NCI-H69 (cell line): Measurements from ENCODE around the gene KSR2.
A peak's percentile ranks its signal among the peaks of the same experiment; 100 is the strongest.

ENCODE experiments used
- DNase-seq: peaks from one replicate; lab custom pipeline; 2025; lab: John Stamatoyannopoulos, UW

KSR2 gene

DNA sequence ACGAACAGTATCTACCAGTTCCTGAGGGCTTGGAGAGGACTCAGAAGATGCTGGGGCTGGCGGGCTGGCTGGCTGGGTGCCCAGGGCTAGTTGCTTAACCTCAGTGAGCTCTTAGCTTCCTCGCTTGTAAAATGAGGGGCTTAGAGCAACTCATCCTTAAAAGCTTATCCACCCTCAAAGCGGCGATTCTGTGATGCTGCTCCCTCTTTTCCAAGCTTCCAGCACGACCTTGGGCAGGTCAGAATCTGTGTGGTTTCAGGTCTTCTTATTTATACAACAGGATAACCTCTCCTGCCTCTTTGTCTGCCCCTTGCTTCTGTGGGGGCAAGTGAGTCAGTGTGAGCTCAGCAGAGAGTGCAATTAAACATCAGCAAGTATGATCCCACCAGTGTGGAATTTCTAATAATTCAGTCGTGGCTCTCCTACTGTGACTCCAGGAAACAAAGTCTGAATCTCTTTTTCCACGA, 281.8 kb downstream of the KSR2 start:
- peak; percentile 62 for DNase-seq

DNA sequence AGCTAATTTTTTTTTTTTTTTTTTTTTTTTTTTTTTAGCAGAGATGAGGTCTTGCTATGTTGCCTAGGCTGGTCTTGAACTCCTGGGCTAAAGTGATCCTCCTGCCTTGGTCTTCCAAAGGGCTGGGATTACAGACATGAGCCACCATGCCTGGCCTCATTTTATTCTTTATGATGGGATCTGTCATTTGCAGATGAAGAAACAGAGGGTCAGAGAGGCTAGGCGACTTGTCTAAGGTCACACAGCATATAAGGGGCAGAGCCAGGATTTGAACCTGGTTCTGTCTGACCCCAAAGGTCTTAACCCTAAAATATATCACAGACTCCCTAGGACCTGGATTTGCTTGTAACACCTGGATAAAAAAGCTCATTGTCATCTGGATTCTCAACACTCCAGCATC, 282.6 kb downstream of the KSR2 start:
- DNase-seq = no peak

DNA sequence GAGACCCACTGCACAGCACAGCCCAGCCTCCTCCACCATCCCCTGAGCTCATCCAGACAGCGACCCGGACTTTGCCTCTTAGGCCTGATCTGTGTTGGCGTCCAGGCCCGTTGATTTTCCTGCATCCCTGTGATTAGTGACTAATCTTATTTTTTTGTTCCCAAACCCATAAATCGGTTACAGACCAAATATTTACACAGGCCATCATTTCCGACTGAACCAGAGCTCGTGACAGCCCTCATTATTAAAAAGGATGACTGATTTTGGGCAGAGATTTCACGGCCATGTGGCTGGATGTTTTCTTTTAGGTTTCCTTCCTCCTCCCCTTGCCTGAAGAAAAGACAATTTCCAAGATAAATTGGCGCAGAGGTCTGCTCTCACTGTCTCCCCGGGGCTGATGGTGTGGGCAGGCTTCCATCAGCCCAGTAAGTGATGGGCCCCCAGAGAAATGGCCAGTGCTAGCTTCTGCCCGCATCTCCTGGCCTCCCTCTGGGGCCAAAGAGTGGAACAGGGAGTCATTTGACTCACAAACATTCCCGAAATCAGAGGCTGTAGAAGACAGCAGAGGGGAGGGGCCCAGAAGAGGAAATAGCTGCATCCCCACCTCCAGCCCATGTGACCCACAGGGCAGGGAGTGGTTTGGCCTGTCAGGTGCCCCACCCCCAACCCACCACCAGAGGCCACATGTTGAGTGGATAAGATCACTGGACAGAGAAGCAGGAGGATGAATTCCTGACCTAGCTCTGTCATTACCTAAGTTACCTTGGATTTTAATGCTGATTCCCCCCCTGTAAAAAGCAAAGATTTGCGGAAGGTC, 283.5 kb downstream of the KSR2 start:
- peak; percentile 95 for DNase-seq

DNA sequence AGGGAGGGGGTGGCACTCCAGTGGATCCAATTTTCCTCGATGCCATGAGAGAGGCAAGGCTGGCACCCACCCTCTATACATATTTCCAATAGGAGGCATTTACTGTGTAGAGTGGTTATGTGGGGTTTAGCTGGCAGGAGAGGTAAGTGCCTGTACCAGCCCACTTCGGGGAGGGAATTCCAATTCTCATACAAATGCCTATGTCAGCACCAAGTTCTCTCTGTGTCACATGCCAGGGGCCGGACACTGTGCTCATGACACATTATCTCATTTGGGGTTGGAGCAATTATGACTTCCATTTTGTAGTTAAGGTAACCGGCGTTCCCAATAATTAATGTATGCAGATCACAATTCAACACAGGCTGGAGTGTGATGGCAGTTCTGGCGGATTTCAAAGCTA, 284.3 kb downstream of the KSR2 start:
- DNase-seq = peak; percentile 45

DNA sequence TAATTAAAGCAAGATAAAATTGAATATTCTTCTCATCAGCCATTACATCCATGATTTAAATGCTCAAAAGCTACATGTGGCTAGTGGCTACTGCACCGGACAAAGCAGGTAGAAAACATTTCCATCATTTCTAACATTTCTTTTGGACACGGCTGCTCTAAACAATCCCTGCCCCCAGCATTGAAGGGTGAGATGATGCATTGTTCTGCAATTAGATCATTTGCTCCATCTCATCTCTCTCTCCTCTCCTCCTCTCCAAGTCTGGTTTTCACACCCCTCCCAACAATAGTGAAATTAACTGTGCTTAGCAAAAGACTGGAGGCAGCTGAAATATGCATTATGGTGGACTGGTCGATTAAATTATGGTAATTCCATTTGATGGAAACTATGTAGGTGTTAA, 288.5 kb downstream of the KSR2 start:
- DNase-seq = peak; percentile 6

DNA sequence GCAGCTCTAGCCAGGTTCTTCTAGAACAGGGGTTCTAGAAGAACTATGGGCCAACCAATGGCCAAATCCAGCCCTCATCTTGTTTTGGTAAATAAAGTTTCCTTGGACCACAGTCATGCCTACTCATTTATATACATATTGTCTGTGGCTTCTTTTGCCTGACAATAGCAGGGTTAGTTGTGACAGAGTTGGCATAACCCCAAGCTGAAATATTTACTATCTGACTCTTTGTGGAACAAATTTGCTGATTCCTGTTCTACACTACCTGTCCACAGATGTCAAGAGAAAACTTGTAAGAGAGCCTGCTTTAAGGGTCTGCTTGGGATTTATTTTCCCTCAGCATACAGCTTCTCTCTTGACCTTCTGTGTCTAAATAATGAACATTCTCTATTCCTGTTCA, 289.0 kb downstream of the KSR2 start:
- DNase-seq = no peak

DNA sequence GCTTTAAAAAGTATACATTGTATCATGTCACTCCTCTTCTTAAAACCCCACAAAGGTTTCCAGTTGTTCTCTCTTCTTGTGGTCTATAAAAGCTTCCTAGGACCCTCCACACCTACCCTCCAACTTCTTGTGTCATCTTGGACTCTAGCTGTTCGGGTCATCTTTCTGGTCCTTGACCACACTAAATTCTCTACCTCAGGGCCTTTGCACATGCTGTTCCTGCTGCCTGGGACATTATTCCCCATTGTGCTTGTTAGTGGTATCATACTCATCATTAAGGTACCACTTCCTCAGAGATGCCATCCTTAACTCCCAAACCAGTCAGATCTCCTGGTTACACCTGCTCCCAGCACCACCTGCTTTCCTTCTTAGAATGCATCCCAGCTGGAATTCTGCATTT, 294.0 kb downstream of the KSR2 start:
- DNase-seq = no peak

DNA sequence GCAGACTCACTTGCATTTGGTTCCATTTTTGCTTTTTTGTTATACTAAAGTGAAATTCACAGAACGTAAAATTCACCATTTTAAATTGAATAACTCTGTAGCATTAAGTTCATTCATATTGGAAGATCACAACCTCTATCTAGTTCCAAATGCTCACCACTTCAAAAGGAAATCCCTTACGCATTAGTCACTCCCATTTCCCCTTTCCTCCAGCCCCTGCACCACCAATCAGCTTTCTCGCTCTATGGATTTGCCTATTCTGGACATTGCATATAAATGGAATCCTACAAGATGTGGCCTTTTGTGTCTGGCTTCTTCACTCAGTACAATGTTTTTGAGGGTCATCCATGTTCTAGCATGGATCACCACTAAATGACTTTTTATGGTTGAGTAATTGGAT, 294.5 kb downstream of the KSR2 start:
- DNase-seq = no peak

DNA sequence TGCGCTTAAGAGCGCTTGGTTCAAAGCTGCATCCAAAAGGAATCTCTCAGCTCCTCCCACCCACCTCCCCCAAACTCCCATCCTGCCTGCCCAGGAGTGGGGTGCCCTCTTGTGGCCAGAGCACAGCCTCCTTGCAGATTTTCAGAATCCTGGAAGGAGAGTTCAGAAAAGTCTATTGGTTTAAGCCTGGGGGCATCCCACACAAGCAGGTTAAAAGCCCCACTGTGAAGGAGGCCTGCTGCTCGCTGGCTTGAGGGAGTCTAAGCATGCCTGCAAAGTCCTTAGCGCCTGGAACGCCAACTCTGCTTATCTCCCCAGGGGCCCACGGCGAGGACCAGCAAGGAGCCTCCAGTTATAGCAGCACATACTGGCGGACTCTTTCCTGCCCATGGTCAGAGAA, 297.1 kb downstream of the KSR2 start:
- DNase-seq = peak; percentile 85

DNA sequence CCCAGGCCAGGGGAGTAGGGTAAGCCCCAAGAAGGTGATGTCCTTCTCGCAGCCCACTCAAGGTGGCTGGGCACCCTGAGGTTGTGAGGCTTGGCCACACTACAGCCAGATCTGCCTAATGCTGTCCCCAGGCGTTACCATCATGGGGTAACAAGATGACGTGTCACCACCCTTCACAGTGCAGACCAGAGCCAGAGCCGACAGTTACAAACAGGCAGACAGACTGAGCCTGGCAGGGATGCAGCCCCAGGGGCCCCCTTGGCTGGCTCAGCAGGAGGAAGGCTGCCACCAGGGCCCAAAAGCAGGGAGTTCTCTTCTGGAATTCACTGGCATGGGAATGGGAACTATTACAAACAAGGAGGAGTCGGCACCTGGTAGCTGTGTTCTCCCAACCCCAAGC, 304.6 kb downstream of the KSR2 start:
- DNase-seq = no peak

DNA sequence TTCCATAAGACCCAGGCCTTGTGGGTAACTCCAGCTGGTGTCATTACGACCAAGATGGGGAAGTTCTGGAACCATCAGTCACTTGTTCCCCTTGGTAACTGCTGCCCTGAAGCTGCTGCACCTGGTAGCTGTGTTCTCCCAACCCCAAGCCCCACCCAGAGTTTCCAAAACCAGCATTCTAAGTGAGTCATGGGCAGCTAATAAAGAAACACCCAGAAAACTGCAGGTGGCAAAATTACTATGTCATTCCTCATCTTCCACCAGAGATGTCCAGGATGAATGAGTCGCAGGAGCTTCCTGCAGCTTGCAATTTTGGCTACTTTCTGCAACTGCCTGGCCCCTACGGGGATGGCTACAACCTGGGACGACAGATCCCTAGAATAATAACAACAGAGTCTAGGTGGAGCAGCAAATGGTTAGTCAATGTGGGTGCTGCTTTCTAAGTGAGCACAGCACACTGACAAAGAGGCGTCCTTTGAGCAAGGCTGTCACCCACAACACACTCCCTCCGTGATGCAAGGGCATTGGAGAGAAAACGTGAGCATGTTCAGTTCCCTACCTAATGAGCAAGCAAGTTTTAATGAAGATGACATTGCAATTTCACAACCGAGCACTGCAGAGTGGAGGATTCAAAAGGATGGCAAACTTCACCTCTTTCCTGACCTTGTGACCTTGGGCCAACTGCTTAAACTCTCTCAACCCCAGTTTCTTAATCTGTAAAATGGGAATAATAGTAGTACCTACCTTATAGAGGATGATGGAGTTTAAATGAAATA, 306.0 kb downstream of the KSR2 start:
- DNase-seq = peak; percentile 65

DNA sequence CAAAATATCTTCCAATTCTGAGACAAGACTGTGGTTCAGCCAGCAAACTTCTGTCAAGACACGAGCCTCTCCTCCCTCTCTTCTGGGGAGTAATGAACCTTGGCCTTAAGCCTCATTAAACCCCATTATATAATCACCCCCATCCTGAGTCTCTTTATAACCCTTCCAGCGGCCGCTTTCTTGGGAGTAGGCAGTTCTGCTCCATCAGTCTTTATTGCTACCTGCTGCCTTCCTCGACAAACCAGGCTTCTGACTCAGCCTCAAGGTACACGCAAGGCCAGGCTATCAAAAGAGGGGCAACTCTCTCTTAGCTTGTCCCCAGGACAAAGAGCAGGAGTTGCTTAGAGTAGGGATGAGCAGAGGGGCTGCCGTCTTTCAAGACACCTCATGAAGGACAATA, 306.6 kb downstream of the KSR2 start:
- DNase-seq = peak; percentile 36

DNA sequence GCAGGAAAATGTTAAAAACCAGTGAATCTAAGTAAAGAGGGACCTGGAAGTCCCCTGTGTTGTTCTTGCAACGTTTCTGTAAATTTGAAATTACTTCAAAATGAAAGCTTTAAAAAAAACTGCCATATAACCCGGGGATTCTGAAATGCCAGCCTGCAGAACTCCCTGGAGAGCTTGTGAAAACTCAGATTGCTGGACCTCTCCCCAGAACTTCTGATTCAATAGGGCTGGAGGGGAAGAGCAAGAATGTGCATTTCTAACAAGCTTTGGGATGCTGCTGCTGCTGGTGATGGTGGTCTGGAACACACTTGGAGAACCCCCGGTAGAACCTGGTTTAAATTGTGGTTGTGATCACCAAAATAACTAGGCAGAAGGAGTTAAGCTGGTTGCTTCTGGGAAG, 307.3 kb downstream of the KSR2 start:
- no peak for DNase-seq

DNA sequence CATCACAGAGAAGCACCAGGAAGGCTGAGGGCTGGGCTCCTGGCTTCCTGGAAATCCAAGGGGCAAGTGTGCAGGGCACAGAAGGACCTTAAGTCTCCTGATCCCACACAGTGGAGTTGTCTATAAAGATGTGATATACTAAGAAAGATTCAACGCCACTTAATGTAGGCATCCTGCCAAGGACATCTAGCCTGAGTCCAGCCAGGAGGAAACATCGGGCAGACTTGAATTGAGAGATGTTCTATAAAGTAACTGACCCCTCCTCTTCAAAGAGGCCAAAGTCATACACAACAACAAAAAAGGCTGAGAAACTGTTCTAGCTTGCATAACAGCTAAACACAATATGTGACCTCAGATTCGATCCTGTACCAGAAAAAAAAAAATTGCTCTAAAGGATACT, 307.9 kb downstream of the KSR2 start:
- no peak for DNase-seq

DNA sequence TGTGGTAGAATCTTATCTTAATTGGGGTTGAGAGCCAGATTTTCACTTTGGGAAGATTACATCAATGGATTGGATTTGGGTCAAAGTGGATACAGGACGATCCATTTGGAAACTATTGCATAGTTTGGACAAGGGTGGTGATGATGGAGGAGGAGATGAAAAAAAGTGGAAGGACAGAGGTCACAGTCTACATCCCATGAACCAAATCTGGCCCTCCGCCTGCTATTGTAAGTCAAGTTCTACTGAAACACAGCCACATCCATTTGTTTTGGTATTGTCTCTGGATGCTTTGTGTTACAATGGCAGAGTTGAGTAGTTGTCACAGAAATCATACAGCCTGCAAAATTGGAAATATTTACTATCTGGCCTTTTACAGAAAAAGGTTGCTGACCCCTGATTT, 310.6 kb downstream of the KSR2 start:
- DNase-seq = no peak

DNA sequence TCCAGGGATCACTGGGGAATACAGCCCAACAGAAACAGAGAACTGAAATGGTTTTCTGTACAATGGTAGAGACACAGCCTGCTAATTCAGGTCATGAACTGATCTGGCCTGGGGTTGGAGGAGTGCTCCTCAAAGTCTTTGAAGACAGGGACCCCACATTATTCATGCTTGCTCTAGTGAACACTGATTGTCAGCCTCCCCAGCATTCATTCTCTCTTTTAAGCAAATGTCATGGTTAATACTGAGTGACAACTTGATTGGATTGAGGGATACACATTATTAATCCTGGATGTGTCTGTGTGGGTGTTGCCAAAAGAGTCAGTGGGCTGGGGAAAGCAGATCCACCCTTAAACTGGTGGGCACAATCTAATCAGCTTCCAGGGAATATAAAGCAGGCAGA, 319.0 kb downstream of the KSR2 start:
- DNase-seq = no peak

DNA sequence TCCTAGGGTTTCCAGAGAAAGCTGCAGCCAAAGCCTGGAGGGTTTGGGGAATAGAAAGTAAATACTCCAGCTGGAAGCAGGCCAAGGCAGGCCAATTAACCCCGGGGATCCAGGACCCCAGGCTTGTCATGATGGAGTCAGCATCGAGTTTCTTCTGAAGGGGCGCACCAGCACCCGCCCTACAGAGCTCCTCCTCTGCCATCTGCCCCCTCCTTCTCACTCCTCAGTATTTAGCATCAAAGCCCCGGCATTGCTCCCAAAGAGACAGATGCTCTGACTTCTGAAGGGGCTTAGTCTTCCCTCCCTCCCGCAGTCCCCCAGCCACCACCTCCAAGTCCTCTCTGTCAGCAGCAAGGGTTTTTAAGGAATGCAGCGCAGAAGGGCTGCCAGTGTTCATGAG, 322.3 kb downstream of the KSR2 start:
- peak; percentile 97 for DNase-seq

DNA sequence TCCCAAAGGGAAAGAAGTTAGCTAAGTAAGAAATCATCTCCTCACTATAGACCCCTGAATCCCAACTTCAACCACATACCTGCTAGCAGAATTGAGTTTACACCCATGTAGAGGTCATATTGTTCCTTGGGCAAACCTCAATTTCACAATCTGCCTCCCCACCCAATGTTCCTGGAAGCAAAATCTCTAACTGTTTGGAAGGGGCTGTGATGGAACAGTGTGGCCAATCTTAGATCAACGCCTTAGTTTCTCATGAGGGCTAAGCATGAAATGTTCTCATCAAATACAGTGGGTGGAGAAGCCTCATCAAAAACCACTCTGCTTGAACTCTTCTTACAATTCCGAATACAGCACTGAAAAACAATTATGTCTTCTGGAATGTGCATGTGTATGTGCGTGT, 323.3 kb downstream of the KSR2 start:
- DNase-seq = no peak

DNA sequence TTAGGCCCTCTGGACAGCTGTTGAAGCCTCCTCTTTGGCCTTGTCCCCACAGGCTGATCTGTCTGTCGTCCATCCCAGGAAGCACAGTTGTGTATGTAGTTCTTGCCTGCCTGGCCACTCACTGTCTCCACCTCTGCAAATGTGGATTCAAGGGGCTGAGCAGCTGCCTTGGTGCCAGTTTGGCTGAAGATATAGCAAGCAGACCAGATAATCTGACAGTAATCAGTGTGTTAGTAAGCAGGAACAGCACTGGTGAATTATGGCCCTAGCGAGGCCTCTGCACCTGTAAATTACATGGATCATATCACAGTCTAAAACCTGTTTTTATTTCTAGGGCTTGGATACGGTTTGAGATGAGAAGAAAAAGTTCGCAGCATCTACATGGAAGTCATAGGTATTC, 324.8 kb downstream of the KSR2 start:
- DNase-seq = peak; percentile 77

DNA sequence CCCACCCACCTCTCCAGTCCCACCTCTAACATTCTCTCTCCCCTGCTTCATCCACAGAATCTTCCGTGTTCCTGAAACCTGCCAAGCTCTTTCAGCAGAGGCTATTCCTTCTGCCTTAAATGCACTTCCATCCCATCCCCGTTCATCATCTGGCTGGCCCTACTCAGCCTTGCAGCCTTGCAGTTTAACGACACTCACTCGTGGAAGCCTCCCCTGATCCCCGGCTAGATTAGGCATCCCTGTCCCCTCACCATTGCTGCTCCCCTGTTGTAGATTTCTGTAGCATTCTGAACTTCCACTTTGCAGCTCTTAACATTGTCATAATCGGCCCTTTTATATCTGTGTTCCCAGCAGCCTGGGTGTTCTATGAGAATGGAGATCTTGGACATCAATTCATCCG, 326.9 kb downstream of the KSR2 start:
- DNase-seq = no peak

DNA sequence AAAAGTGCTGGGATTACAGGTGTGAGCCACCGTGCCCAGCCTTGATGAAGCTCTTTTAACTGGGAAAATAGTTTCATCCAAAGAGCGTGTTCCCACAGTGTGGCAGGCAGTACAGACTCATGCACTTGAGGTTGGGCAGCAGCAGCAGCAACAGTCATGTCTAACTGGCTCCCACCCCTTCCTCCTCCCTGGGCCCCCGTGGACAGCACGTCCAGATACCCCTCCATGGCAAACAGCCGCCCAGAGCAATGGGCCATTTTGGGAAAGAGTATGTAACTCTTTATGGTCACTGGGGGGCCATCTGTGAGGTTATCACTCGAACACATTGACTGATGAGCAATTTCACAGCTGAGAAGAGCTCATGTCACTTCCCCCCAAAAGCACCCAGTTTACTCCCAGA, 328.3 kb downstream of the KSR2 start:
- DNase-seq = no peak

DNA sequence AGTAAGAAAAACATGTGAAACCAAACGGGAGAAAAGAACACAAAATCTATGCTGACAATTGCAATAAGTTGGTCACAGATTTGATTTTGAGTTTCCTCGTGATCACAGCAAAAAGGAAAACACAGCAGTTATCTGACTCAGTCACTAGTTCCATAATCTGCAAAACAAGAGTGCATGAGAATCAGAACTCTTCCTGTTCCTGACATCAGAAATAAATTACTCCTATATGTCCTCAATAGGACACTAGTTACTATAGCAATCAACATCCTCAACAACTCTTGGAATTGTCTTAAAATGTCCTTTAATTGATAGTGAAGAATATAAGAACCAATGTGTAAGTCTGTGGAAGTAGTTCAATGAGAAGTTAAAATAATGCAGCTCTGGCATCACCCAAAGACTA, 339.3 kb downstream of the KSR2 start:
- no peak for DNase-seq

DNA sequence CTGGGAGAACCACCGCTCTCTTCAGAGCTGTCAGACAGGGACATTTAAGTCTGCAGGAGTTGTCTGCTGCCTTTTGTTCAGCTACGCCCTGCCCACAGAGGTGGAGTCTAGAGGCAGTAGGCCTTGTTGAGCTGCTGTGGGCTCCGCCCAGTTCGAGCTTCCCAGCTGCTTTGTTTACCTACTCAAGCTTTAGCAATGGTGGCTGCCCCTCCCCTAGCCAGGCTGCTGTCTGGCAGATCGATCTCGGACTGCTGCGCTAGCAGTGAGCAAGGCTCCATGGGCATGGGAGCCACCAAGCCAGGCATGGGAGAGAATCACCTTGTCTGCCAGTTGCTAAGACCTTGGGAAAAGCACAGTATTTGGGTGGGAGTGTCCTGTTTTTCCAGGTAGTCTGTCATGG, 340.1 kb downstream of the KSR2 start:
- DNase-seq = peak; percentile 77

DNA sequence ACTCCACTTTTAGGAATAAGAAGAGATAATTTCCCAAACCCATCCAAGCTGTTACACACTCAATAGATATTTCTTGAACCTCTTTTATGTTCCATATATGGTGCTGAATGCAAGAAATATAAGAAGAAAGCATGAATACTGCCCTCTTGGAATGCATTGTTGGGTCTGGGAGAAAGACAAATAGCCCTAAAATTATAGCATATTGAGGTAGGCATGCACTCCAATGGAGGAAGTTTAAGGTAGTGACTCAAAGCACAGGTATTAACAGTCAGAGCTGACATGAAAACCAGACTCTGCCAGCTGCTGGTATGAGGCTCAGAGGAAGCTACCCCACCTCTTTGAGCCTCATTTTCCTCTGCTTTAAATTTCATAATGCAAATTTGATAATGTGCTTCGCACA, 346.0 kb downstream of the KSR2 start:
- no peak for DNase-seq
